Pons (tissue), 1 donor: Measurements from ENCODE around the gene HFM1.
"Not testable (repeated sequence)": the region's sequence is repeated elsewhere in the genome, so short reads cannot be mapped to it uniquely, and the experiment has no call there.

ENCODE experiments used
- DNase-seq: peaks from one replicate; pipeline ENCODE4 v3.0.0-alpha.2; 2016; ENCODE audit warnings: low spot score

HFM1 gene

DNA sequence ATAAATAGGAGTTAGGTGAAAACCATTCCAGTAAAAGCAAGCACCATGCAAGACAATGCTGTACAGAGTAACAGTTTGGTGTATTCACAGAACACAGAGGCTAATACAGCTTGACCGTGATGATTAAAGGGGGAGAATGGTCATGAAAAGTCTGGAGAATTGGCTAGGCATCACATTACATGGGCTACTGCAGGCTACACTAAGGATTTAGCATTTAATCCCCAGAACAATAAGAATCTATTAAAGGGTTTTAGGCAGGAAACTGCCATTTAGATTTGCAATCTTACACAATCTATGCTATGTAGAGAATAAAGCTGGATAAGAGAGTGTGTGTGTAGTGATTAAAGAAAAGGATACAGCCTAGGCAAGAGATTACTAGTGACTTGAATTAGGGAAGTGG, 30.6 kb downstream of the HFM1 start:
- no peak for DNase-seq

DNA sequence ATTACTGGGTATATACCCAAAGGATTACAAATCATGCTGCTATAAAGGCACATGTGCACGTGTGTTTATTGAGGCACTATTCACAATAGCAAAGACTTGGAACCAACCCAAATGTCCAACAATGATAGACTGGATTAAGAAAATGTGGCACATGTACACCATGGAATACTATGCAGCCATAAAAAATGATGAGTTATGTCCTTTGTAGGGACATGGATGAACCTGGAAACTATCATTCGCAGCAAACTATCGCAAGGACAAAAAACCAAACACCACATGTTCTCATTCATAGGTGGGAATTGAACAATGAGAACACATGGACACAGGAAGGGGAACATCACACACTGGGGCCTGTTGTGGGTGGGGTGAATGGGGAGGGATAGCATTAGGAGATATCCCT, 32.4 kb downstream of the HFM1 start:
- DNase-seq: not testable (repeated sequence)

DNA sequence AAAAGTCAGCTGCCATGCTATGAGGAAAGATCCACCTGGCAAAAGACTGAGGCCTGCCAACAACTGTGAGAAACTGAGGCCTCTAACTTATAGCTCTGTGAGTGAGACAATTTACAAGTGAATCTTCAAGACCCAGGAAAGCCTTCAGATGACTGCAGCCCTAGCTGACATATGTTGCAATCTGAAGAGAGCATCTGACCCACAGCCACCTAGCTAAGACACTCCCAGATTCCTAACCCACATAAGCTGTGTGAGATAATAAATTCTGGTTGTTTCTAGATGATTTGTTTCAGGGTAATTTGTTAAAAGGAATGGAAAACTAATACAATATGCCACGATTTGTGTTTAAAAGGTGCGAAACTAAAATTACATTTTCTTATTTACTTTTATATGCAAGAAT, 55.1 kb downstream of the HFM1 start:
- no peak for DNase-seq

DNA sequence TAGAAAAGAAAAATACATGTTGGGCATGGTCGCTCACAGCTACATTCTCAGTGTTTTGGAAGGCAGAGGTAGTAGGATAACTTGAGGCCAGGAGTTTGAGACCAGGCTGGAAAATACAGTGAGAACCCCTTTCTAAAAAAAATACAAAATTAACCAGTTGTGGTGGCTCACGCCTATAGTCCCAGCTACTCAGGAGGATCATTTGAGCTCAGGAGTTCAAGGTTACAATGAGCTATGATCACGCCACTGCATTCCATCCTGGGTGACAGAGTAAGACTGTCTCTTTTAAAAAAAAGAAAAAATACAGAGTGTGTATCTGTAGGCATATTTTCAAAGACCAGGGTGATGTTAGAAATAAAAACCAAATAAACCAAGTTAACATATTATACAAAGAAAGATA, 57.8 kb downstream of the HFM1 start:
- no peak for DNase-seq

DNA sequence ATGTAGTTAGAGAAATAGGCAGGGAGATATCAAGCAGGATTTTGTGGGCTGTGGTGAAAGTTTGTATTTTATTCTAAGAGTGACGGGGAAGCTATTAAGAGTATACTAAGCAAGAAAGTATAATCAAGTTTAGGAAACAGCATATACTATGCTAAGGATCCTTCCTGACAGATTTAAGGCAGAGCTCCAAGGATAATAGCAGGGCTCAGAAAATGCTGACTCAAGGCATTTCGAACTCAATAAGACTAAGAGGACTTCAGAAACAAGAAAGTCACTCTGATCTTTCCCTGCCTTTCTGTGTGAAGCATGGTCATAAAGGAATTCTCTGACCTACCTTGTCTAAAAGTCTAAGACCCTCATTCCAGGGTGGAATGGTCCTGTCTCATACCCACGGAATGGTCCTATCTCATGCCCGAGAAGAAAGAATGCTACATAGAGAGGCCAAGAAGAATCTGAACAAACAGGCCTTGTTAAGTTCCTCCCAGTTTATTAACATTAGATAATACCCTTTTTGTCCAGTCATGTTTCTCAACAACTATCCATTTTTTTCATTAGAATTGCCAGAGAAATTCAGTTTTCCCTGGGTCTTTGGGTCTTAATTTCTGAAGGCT, 59.1 kb downstream of the HFM1 start:
- peak; percentile 53 for DNase-seq

DNA sequence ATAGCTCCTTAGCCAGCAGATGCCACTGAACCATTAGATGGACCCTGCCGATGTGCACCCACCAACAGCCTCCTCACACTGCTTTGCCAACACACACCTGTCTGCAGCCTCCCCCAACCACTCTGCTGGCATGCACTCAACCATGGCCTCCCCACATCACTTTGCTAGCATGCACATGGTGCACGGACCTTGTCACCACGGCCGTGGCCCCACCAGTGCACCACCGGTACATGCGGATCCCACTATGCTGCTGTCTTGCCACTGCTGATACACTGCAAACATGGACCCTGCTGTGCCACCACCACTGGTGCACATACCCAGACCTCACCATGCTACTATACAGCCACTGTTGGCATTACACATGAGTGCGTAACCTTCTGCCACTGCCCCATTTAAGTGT, 66.1 kb downstream of the HFM1 start:
- DNase-seq: no peak

DNA sequence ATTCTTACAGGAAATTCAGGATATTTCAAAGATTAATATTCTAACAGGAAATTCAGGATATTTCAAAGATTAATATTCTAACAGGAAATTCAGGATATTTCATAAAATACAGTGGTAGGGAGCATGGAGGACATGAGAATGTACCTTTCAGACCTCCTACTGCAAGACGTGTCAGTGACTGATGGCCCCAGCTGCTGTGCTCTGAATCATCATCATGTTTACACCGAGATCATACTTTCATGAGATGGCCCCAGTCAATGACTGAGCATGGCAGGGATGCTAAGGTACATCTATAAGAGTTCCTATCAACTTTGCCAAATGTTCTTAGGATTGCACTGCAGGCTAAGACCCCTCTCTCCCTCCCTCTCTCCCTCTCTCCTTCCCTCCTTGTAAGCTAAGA, 69.0 kb downstream of the HFM1 start:
- no peak for DNase-seq

DNA sequence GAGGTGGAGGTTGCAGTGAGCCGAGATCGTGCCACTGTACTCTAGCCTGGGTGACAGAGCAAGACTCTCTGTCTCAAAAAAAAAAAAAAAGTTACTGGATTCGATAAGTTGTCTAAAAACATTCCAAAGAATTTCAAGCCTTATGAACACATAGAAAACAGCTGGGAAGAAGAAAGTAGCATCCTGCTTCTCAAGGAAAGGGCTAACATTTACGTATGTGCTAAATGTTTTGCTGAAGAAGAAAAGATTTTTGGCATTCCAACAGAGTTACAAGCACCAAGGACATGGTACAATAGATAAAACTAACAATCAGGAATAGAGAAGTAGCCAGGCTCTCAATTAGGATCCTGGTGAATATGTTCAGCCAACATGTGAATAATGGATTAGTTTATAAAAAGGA, 69.8 kb downstream of the HFM1 start:
- no peak for DNase-seq

DNA sequence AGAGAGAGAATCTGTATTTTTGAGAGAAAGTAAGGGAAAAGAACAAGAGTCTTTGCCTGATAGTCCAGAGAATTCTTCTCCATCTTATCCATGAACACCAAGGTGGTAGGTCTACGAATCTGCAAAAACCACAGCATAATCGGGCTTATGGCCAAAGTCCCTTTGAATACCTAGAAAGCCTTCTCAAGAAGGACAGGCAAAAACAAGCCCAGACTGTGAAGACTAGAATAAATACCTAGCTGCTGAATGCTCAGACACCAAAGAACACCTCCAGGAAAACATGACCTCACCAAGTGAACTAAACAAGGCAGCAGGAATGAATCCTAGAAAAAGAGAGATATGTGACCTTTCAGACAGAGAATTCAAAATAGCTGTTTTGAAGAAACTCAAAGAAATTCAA, 79.2 kb downstream of the HFM1 start:
- no peak for DNase-seq

DNA sequence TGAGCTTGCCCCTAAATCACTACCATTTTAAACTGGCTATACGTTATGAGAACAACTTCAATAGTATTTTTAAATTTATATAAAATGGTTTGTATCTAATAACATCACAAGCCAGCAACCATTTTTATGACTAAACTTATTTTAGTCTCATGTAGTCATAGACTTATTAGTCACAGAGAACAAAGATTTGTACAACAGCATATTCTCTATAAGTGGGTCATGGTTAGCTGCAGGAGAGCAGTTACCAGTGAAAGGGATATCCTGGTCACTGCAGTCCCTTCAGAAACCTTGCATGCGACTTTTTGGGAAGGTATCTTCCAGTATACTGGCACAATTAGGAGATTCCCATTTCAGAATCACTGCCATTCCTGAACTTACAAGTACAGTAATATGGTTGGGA, 90.0 kb downstream of the HFM1 start:
- no peak for DNase-seq

DNA sequence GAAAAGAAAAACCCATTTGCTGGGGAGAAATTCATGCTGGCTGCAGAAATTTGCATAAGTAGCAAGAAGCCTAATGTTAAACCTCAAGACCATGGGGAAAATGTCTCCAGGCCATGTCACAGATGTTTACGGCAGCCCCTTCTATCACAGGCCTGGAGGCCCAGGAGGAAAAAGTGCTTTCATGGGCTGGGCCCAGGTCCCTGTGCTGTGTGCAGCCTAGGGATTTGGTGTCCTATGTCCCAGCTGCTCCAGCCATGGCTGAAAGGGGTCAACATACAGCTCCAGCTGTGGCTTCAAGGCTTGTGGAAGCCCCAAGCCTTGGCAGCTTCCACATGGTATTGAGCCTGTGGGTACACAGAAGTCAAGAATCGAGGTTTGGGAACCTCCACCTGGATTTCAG, 93.0 kb downstream of the HFM1 start:
- DNase-seq: no peak

DNA sequence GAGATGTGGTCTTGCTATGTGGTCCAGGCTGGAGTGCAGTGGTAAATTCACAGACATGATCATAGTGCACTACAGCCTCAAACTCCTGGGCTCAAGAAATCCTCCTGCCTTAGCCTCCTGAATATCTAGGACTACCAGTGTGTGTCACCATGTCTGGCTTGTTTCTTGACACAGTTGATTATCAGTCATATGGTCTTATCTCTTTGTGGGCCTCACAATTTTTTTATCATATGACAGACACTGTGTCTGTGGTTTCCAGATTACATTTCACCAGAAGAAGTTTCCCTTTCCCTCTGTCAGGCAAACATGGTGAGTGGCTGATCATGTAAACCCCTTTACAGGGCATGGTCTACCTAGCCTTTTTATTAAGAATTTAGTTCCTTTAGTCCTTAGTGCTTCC, 96.1 kb downstream of the HFM1 start:
- no peak for DNase-seq

DNA sequence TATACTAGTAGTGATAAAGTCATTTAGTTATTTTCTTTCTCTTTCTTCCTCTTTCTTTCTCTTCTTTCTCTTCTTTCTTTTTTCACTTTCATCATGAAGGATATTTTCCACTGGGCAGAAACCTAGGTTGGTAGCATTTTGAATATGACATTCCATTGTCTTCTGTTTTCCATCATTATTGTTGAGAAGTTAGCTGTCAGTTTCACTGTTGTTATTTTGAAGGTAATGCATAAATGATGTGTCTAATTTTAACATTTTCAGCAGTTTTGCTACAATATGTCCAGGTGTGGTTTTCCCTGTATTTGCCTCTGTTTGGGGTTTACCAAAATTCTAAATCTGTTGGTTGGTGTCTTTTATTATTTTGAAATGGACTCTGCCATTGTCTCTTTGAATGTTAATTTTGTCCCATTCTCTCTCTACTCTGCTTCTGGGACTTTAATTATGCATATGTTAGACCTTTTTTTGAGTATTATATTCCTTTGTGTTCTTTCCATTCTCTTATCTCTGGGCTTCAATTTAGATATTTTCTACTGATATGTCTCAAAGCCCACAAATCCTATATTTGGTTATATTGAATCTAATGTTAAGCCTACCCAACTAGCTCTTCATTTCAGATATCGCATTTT, 96.7 kb downstream of the HFM1 start:
- DNase-seq: no peak

DNA sequence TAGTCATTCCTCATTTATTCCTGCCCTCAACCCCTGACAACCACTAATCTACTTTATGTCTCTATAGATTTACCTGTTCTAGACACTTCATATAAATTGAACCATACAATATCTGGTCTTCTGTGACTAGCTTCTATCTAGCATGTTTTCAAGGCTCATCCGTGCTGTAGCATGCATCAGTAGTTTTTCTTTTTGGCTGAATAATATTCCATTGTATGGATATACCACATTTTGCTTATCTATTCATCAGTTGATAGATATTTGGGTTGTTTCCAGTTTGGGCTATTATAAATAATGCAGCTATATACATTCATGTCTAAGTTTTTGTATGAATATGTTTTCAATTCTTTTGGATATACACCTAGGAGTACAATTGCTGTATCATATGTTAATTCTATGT, 101.5 kb downstream of the HFM1 start:
- DNase-seq: no peak

DNA sequence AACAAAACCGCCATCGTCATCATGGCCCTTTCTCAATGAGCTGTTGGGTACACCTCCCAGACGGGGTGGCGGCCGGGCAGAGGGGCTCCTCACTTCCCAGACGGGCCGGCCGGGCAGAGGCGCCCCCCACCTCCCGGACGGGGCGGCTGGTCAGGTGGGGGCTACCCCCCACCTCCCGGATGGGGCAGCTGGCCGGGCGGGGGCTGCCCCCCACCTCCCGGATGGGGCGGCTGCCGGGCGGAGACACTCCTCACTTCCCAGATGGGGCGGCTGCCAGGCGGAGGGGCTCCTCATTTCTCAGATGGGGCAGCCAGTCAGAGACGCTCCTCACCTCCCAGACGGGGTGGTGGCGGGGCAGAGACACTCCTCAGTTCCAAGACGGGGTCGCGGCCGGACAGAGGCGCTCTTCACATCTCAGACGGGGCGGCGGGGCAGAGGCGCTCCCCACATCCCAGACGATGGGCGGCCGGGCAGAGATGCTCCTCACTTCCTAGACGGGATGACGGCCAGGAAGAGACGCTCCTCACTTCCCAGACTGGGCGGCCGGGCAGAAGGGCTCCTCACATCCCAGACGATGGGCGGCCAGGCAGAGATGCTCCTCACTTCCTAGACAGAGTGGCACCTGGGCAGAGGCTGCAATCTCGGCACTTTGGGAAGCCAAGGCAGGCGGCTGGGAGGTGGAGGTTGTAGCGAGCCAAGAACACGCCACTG, 115.6 kb downstream of the HFM1 start:
- DNase-seq: not testable (repeated sequence)

DNA sequence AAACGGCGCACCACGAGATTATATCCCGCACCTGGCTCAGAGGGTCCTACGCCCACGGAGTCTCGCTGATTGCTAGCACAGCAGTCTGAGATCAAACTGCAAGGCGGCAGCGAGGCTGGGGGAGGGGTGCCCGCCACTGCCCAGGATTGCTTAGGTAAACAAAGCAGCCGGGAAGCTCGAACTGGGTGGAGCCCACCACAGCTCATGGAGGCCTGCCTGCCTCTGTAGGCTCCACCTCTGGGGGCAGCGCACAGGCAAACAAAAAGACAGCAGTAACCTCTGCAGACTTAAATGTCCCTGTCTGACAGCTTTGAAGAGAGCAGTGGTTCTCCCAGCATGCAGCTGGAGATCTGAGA, 117.7 kb downstream of the HFM1 start:
- not testable (repeated sequence) for DNase-seq

DNA sequence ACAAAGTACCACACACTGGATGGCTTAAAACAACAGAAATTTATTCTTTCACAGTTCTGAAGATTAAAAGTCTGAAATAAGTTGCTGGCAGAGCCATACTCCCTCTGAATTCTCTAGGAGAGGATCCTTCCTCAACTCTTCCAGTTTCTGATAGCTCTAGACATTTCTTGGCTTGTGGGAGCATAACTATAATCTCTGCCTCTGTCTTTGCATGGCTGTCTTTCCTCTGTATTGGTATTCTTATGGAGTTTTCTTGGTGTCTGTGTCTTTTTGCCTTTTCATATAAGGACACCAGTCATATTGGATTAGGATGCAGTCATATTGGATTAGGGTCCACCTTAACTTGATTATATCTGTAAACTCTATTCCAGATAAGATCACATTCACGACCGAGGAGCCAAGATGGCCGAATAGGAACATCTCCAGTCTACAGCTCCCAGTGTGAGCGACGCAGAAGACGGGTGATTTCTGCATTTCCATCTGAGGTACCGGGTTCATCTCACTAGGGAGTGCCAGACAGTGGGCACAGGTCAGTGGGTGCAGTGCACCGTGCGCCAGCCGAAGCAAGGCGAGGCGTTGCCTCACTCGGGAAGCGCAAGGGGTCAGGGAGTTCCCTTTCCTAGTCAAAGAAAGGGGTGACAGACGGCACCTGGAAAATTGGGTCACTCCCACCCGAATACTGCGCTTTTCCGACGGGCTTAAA, 118.2 kb downstream of the HFM1 start:
- DNase-seq: not testable (repeated sequence)

DNA sequence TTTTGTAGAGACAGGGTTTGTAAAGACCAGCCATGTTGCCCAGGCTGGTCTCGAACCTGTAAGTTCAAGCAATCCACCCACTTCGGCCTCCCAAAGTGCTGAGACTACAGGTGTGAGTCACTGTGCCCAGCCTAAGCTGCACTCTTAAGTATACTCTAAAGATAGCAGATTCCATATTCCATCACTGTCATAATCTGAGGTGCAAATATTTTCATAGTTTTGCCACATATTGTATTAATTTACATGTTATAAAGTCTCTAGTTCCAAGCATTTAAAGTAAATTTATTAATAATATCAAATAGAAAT, 121.3 kb downstream of the HFM1 start:
- no peak for DNase-seq

DNA sequence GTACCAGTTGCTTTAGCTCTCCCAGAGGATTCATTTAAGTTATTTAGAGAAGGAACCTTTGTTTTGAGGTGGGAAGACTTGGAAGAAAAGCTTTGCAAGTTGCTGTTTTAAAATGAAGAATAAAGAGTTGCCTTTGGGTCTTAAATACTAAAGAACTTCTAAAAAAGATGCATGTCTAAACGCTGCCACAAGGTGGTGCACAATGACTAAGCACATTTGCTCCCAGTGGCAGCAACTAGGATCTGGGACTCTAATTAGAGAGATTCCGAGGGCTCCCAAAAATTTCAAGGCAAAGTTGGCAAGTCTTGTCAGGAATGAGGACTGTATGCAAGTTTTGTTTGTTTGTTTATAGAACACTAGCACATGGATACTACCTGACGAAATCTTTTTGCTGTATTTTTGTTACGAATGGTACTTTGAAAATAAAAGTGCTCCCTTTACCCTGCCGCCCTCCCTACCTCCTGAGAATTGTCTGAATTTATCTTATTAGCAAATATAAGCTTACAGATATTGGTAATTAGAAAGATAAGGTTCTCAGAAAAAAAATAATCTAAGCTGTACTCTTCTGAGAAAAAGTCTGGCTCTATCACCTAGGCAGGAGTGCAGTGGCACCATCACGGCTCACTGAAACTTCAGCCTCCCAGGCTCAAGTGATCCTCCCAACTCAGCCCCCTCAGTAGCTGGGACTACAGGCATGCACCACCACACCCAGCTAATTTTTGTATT, 121.8 kb downstream of the HFM1 start:
- peak; percentile 82 for DNase-seq

DNA sequence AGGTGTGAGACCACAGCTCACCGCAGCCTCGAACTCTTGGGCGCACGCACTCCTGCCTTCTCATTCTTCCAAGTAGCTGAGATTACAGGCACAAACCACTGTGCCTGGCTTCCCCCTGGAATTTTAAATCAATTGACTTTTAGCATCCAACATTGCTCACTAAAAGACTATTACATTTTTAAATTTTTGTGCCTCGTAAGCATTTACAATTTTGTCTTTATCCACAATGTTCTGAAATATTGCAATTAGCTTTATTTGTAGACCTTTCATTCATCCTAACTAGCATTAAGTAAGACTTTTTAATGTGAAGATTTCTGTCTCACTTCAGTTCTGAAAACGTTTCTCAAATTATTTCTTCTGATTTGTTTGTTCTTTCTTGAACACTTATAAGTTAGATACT, 122.9 kb downstream of the HFM1 start:
- DNase-seq: no peak

DNA sequence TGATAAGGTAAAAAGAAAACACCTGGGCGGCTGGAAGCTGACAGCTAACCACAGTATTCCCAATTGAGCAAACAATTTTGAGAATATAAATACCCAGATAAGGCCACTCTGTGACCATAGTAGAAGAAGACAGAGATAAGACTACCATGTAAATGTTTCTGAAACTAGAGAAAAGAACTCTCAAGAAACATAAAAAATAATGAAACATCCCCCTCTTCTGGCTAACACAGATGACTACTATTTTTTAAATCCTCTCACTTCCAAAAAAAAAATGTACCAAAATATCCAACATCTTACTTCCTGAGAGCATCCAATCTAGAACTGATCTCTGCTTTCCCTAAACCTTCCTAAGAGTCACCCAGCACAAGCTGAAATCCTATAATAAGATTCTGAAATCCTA, 125.9 kb downstream of the HFM1 start:
- peak; percentile 23 for DNase-seq

DNA sequence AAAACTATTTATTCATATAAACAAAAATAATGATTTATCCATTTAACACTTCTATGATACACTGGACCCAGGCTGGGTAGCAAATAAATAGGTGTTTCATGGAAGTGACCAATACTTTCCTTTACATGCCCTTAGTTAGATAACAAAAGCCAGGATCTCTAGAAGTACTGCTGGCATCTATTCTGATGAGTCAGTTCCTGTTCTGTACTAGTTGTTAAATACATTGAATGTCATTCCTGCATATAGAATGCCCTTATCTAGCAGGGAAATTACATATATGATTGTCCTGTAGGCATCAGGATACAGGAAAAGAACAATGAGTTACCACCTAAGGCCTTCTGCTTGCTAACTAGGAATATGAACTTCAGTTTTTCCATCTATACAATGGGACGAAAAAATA, 130.8 kb downstream of the HFM1 start:
- no peak for DNase-seq

DNA sequence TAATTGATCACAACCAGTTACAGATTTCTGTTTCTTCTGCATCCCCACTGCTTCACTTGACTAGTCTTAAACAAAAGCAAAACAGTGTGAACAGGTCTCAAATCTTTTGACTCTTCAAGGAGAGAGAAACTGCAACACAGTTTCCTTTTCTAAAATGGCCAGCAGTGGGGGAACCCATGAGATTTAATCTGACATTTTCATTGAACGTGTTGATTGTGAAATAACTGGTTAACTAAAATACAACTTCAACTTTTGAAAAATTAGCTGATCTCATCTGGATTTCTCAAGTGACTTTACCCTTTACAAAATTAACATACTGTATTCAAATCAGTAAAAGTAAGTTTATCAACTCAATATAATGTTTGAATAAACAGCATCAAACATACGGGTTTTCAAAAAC, 143.0 kb downstream of the HFM1 start:
- DNase-seq: no peak
